Melanocyte of skin (primary cell): ENCODE results near the gene EFHD2. TPM values are rescaled to one million over a fixed set of nuclear protein-coding genes. Genes with fewer than 3 reads are reported as not detected.

Experiments used
- total RNA-seq, 2 donors: library from RNA; depleted of rRNA; stranded (reverse); fragments of >200 nt; gene quantifications; 2 replicates each; pipeline ENCODE4 v1.2.3, GENCODE V29; 2012

The EFHD2 gene
- 10 to 100 TPM; 25.5 to 50.0 TPM for total RNA-seq

DNA sequence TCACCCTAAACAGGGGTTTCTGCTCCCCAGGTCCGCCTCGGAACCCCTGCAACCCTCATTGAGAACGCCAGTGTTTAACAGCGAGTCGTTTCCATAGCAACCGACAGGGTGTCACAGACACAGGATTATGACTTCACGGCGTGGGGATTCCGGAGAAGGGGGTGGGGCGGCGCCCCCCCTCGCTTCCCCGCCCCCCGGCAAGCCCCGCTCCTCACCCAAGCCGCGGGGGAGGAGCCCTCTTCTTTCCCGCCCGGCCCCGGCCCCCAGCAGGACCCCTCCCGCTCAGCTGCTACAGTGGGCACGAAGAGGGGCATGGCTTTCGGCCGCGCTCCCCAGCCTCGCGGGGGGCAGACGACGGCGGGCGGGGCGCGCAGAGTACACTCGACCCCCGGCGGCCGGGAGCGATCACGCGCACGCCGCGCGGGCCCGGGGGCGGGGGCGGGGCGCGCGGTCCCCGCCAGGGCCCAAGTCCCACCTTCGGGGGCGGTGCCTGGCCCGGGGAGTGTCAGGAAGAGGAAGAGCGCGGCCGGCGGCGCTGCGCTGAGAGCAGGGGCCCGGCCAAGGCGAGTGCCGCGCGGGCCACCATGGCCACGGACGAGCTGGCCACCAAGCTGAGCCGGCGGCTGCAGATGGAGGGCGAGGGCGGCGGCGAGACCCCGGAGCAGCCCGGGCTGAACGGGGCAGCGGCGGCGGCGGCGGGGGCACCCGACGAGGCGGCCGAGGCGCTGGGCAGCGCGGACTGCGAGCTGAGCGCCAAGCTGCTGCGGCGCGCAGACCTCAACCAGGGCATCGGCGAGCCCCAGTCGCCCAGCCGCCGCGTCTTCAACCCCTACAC lies at the start of gene EFHD2:
Gene EFHD2, plus strand, starts transcription at position 501 of the 835 bp plus-strand sequence. Its CDS starts 84 bp downstream, at position 585.

GRCh38 chr1:15456313-15456954 lies 46.7 kb downstream of the EFHD2 start, which contains the start of gene CELA2A:
Gene CELA2A, plus strand, starts transcription at chr1:15456732. Its CDS starts 22 bp downstream, at chr1:15456754.

DNA sequence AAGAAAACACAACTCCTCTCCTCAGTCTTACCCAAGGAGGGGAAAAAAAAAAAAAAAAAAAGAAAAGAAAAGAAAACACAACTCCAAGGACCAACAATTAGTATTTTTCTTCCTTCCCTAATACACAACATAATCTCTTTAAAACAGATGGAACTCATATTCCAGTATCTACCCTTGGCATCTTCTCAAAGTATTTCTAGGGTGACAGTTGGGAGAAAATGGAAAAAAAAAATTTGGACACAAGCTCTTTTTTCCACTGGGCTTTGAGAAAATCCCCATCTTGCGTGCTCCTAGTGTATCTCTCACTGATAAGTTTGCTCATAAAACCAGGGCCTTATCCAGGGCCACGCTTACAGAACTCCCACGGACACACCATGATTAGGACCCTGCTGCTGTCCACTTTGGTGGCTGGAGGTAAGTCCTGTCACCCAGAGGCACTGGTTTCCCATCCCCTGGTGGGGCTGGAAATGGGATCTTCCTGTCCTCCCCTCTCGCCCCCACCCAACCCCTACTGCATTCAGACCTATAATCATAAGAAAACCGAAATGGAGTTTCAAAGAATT lies 66.1 kb downstream of the EFHD2 start, which contains the start of gene CELA2B:
Gene CELA2B, plus strand, starts transcription at position 353 of the 563 bp plus-strand sequence. Its CDS starts 22 bp downstream, at position 375.

Other genes with a start within 250 kb of the EFHD2 start
- gene FHAD1, start 162.7 kb upstream of the EFHD2 start, total RNA-seq = under 1 TPM; under 0.01 TPM
- gene CTRC, start 28.6 kb downstream of the EFHD2 start, total RNA-seq = not detected
- gene CELA2A, start 46.8 kb downstream of the EFHD2 start, total RNA-seq = not detected
- not detected for gene CELA2B, start 66.2 kb downstream of the EFHD2 start, total RNA-seq
- 1 to 10 TPM; 7.7 to 7.9 TPM for gene CASP9, start 114.3 kb downstream of the EFHD2 start, total RNA-seq
- 10 to 100 TPM; 17.9 to 20.3 TPM for gene DNAJC16, start 117.0 kb downstream of the EFHD2 start, total RNA-seq
- gene AGMAT, start 175.2 kb downstream of the EFHD2 start, total RNA-seq = 1 to 10 TPM; 1.4 to 2.7 TPM
- 10 to 100 TPM; 41.6 to 47.1 TPM for gene DDI2, start 207.6 kb downstream of the EFHD2 start, total RNA-seq